Lower leg skin (tissue), 4 donors: Measurements from ENCODE around the gene NMB. TPM values are rescaled to one million over a fixed set of nuclear protein-coding genes. Genes with fewer than 3 reads are reported as not detected.

ENCODE experiments used
- DNase-seq, 2 donors: peaks; one replicate each; pipeline ENCODE4 v3.0.0-alpha.2; 2019; ENCODE audit warnings: low spot score in 2 of 2
- H3K4me3 ChIP-seq: fragments of 200-600 bp; sonication (generic); 2 replicates; pipeline ENCODE4 v1.5.1; 2017; ENCODE audit warnings: mild to moderate bottlenecking, low read depth; ENCODE audit not compliant: poor library complexity, severe bottlenecking
- CTCF ChIP-seq, 3 donors: fragments of 450-650 bp; IDR thresholded peaks; one replicate each; pipeline ENCODE4 v1.5.1; 2016; ENCODE audit warnings: antibody characterized with exemption in 3 of 3, mild to moderate bottlenecking in 3 of 3, moderate library complexity in 2 of 3
- POLR2A ChIP-seq, 2 donors: fragments of 450-650 bp; IDR thresholded peaks; one replicate each; pipeline ENCODE4 v1.6.1; 2016 to 2017; ENCODE audit warnings: antibody characterized with exemption in 2 of 2, mild to moderate bottlenecking in 1 of 2, moderate library complexity in 1 of 2
- WGBS, 2 donors: methylation state at CpG; one replicate each; pipeline ENCODE4 v1.1.5; 2018; 5-methylcytosine and 5-hydroxymethylcytosine counted together
- intact Hi-C: fragments of 100-400 bp; cut with DNase I; formaldehyde crosslinking; loops from one replicate; pipeline ENCODE4 v1.15.0; 2023; ENCODE audit warnings: low total_unique reads
- total RNA-seq, 4 donors: library from RNA; depleted of rRNA; stranded (reverse); fragments of >200 nt; gene quantifications; one replicate each; pipeline ENCODE4 v1.1.0, GENCODE V29; 2016

Gene NMB
- total RNA-seq, 4 donors from 2014 or later, result 0.88 to 5.7 (median 3.5) TPM

- intact Hi-C loops, result no loop called here
Measured at GRCh38 chr15:84659904-84660781, 2.1 kb upstream of the NMB start.

GRCh38 chr15:84658788-84659411 lies 901 bp upstream of the NMB start:
- intact Hi-C loops, result no loop called here
- 49 to 53% methylated on average over 7 of the region's 7 CpGs for WGBS, 2 donors
- no peak for DNase-seq
- TF ChIP-seq POLR2A (IDR thresholded peaks at IDR 0.05), result no peak
- no peak for TF ChIP-seq CTCF (IDR thresholded peaks at IDR 0.05)
- H3K4me3 ChIP-seq, result no peak overlapping the region

More at GRCh38 chr15:84659904-84660781, 2.1 kb upstream of the NMB start:
- TF ChIP-seq CTCF (IDR thresholded peaks at IDR 0.05), result no peak
- no peak for TF ChIP-seq POLR2A (IDR thresholded peaks at IDR 0.05)
- DNase-seq, result no peak
- no peak overlapping the region for H3K4me3 ChIP-seq
- 76 to 81% methylated on average over 4 of the region's 4 CpGs for WGBS, 2 donors

GRCh38 chr15:84657748-84658079 lies 285 bp downstream of the NMB start:
- DNase-seq, result peak in 1 of 2 donors; percentile 87
- WGBS, 2 donors, result 21 to 39% methylated on average over 4 to 15 of the region's 17 CpGs
- peak overlapping the region; percentile 19 for H3K4me3 ChIP-seq
- TF ChIP-seq CTCF (IDR thresholded peaks at IDR 0.05) (no peak), POLR2A (IDR thresholded peaks at IDR 0.05) (no peak)
- intact Hi-C loops, result no loop called here

- no peak for TF ChIP-seq CTCF (IDR thresholded peaks at IDR 0.05)
- no peak for TF ChIP-seq POLR2A (IDR thresholded peaks at IDR 0.05)
- intact Hi-C loops, result no loop called here
- no peak for DNase-seq
- no peak overlapping the region for H3K4me3 ChIP-seq
- 54 to 85% methylated on average over 3 to 7 of the region's 7 CpGs for WGBS, 2 donors
Measured at GRCh38 chr15:84656972-84657371, 1.0 kb downstream of the NMB start.

- DNase-seq, result peak; percentile 78 to 95
- WGBS, 2 donors, result 4 to 5% methylated on average over 19 of the region's 19 CpGs
- peak overlapping the region; percentile 75 for H3K4me3 ChIP-seq
- TF ChIP-seq CTCF (IDR thresholded peaks at IDR 0.05) (no peak), POLR2A (IDR thresholded peaks at IDR 0.05) (no peak)
- intact Hi-C loops, result no loop called here
Measured at GRCh38 chr15:84654689-84655453, 3.1 kb downstream of the NMB start.
